ENCODE data around the gene CAPN10. TPM values are rescaled to one million over a fixed set of nuclear protein-coding genes. Genes with fewer than 3 reads are reported as not detected.
A peak's percentile ranks its signal among the peaks of the same experiment; 100 is the strongest.

Gene CAPN10
- total RNA-seq, 1 donor from 2014 or later: 37.2 TPM

DNA sequence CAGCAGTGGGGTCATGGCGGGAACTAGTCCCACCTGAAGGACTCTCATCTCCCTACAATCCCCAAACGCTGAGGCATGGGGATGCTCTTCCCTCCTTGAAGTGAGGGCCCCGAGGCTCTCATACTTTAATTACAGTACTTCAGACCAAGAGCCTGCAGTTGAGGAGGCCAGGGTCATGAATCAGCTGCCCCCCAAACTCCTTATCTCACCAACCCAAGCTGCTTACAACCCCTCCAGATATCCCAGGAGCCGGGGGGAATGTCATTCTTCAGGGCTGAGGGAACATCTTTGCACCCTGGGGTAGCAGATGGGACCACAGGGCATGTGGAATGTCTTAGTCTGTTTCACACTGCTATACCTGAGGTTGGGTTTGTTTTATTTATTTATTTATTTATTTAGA lies 2.8 kb upstream of the CAPN10 start:
- ATAC-seq: no peak
- DNase-seq (ENCODE audit: low spot score): no peak

DNA sequence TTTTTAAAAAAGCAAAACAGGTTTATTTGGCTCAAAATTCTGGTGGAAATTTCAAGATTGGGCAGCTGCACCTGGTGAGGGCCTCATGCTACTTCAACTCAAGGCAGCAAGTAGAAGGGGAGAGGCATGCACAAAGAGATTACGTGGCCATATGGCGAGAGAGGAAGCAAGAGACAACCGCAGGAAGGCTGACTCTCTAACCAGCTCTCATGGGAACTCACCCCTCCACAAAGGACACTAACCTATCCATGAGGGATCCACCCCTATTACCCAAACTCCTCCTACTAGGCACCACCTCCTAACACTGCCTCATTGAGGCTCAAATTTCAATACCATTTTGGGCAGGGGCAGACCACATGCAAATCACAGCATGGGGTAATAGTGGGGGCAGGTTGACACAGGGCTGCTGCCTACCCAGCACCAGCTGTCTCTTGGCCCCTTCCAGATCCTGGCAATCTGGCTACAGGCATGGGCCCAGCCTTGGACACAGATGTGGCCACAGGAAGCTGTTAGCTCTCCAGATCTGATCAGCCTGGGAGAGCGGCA lies 2.0 kb upstream of the CAPN10 start:
- DNase-seq (ENCODE audit: low spot score) (no peak), ATAC-seq (no peak)
- intact Hi-C loops (cut with DNase I): no loop called here

More for the DNA sequence above, 2.8 kb upstream of the CAPN10 start:
- intact Hi-C loops (cut with DNase I): no loop called here

DNA sequence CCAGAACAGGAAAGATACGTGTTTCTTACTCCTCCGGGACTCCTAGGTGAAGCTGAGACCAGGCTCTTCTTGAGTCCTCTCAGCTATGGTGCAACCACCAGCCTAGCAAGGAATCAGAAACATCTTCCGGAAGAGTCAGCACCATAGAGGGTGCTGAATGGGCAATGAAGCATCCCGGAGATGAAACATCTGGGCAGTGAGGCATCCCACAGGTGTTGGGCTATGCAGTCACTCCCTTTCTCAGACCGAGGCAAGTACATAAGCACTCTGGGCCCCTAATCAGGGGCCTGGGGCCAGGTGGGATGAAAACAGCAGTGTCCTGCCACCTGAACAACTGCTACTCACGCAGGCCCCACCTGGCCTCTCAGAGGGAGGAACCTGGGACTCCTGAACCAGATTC lies 1.4 kb upstream of the CAPN10 start:
- intact Hi-C loops (cut with DNase I): no loop called here
- ATAC-seq (no peak), DNase-seq (ENCODE audit: low spot score) (no peak)

DNA sequence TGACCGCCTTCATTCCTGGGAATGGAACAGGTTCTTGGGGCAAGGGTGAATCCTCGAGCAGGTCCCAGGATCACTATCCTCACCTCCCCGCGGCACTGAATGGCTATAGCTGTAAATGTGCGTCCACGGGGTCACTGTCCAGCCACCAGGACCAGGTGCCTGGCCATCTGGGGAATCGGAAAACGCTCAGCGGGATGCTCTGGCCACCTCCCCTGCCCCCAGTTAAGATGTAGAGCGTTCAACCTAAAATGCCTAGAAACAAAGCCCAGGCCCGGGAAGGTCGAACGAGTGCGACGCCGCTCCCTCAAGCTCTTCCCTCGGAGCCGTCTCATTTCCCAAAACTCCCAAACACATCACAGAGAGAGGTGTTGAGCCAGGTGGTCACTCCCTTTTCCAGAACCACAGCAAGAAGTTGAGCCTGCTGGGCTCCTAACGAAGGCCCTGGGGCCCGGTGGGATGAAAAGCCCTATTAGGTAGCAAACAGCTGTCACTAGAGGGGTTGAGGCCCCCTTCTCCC lies 795 bp upstream of the CAPN10 start:
- DNase-seq (ENCODE audit: low spot score): no peak
- ATAC-seq: no peak
- intact Hi-C loops (cut with DNase I): no loop called here

DNA sequence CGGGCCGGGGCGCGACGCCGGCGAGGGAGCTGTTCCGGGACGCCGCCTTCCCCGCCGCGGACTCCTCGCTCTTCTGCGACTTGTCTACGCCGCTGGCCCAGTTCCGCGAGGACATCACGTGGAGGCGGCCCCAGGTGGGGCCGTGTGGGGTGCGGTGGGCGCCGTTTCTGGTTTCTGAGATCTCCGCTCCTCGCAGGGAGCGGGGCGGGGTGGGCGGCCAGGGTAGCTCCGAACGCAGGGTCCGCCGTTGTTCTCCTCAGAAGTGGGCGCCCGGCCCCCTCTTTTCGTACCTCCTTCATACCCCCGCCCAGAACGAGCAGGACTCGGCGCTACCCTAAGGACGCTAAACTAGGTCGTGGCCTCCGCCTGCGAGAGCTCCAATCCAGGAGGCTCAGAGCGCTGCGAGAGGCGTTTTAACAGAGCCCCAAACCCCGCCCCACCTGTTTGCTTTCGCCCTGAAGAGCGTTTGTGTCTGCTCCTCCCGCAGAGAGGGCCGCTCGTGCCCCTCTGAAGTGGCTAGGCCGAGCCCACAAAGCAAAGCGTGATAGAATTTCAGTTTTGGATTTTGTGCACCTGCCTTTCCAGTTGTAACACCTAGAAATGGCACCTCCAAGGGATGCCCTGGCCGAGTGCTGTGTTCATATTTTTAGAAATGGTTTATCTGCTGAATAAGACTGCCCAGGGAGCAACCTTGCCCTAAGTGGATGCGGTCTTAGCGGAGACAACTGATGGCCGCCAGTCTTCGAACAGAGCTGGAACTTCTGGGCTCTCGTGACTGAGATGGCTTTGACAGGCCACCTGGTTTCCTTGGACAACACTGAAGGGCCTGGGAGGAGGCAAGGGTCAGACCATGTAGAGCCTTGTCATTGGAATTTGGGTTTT lies 626 bp downstream of the CAPN10 start:
- intact Hi-C loops (cut with DNase I): no loop called here
- no peak for DNase-seq (ENCODE audit: low spot score)
- no peak for ATAC-seq

DNA sequence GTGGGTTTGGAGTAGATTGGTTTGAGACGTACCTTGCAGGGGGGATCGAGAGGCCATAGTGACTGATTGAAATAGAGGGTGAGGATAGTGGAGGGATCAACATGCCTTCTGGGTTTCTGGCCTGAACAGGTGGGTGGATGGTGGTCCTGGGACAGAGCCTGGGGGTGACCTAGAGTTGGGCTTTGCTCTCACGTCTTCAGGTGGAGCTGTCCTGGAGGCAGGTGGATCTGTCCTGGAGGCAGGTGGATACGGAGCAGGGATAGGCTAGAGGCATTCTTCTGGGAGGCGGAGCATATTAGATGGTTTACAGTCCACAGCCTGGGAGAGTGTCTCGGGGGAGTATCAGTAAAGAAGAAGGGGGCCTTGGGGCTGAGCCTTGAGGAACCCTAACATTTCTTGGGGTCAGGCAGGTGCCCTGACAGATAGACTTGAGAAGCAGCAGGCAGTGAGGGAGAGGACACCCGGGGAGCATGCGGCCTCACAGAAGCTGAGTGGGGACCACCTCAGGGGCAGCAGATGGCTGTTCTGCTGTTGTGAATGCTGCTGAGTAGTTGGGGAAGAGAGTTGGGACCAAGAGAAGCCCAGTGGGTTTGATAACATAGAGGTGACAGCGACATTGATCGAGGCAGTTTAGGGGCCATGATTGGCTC lies 1.6 kb downstream of the CAPN10 start:
- DNase-seq (ENCODE audit: low spot score) (no peak), ATAC-seq (no peak)
- intact Hi-C loops (cut with DNase I): no loop called here

DNA sequence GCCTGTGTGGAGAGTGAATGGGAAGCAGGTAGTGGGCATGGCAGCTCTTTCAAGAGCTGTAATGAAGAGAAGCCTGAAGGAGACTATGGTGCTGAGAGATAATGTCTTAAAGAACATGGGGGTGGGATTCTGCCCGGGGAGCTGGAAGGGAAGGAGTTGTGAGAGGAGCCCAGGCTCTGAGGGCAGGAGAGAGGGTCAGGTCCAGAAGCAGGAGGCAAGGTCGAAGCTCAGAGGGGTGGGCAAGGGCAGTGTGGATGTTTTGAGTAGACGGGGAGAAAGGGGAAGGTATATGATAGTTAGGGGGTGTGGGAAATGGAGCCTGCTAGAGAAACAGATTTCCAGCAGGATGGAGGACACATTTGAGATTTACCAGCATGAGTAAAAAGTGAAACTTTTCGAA lies 2.1 kb downstream of the CAPN10 start:
- ATAC-seq (no peak), DNase-seq (ENCODE audit: low spot score) (peak; percentile 47)
- intact Hi-C loops (cut with DNase I): no loop called here

DNA sequence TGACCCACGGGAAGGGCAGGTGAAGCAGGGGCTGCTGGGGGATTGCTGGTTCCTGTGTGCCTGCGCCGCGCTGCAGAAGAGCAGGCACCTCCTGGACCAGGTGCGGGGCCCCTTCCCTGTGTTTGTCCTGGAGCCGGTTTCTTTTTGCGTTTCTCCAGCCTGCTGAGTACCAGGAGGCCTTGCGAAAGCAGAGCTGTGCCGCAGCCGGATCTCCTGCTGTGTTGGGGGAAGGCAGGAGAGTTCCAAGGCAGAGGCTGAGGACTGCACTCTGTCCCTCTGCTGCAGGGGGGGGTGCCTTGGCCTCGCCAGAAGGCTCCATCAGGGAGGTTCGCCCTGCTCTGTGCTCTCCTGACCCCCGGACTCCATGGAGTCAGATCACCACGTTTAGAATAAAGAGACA lies 2.8 kb downstream of the CAPN10 start:
- ATAC-seq (no peak), DNase-seq (ENCODE audit: low spot score) (peak; percentile 33)
- intact Hi-C loops (cut with DNase I): no loop called here

DNA sequence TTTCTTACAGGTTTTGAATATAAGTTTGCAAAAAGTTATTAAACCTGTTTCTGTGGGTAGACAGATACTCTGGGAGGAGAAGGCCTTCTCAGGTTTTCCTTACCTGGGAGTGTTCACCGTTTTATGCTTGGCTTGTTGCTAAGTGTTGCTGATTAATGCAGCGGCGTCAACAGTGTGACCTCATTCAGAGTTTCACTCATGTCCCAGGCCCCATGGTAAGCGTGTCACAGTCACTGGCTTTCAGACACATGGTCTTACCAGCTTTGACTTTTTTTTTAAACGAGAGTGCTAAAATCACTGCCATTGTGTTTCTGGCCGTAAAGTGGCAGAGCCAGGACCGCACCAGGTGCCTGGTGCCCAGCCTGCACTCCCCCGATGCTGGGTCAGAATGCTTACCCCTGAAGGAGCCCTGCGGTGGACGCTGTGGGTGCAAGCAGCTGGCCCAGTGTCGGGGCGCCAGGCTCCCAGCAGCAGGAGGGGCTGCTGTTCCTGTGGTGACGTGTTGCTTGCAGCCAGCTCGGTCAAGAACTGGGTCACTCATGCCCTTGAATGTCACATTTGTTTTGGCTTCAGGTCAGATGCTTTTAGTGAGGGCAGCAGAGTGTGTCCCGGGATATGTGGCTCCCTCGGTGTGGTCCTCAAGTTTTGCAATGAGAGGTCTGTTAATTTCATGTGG lies 3.5 kb downstream of the CAPN10 start:
- peak; percentile 34 for DNase-seq (ENCODE audit: low spot score)
- no peak for ATAC-seq
- intact Hi-C loops (cut with DNase I): no loop called here

DNA sequence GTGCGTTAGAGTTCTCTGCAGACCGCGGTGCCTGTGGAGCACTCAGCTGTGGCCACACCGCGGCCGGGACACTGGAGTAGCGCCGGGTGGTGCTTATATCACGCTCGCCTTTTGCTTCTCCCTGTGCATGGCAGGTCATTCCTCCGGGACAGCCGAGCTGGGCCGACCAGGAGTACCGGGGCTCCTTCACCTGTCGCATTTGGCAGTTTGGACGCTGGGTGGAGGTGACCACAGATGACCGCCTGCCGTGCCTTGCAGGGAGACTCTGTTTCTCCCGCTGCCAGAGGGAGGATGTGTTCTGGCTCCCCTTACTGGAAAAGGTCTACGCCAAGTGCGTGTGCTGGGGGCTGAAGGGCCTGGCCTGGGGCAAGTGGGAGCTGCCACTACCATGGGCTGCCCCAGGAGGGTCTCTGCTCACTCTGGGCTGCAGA lies 4.2 kb downstream of the CAPN10 start:
- intact Hi-C loops (cut with DNase I): no loop called here
- ATAC-seq: no peak

DNA sequence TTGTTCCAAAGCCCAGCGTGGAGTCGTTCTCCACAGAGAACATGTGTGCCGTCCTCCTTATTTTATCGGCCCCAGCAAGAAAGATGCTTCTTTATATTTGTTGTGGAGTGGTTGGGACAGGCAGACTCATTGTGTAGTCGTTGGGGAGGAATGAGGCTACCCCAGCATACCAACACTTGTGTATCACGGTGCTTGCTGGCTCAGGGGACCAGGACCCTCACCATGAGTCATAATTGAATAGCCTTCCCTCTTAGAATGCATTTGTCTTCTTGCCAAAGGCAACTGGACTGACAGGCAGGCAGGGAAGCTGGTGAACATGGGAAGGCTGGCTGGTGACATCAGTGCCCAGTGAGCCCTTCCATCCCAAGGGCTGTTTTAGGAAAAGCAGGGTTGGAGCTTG lies 4.7 kb downstream of the CAPN10 start:
- DNase-seq (ENCODE audit: low spot score) (peak; percentile 23), ATAC-seq (no peak)
- intact Hi-C loops (cut with DNase I): no loop called here

More for the DNA sequence above, 4.2 kb downstream of the CAPN10 start:
- peak; percentile 57 for DNase-seq (ENCODE audit: low spot score)

DNA sequence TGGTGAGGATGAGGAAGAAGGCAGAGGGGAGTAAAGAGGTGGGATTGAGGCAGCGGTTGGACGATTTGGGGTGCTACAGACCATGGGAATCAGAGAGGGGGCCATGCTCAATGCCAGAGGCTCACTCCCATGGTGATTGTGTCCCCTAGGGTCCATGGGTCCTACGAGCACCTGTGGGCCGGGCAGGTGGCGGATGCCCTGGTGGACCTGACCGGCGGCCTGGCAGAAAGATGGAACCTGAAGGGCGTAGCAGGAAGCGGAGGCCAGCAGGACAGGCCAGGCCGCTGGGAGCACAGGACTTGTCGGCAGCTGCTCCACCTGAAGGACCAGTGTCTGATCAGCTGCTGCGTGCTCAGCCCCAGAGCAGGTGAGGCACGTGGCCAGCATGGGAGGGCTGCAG lies 5.2 kb downstream of the CAPN10 start:
- ATAC-seq (no peak), DNase-seq (ENCODE audit: low spot score) (peak; percentile 38)
- intact Hi-C loops (cut with DNase I): no loop called here

DNA sequence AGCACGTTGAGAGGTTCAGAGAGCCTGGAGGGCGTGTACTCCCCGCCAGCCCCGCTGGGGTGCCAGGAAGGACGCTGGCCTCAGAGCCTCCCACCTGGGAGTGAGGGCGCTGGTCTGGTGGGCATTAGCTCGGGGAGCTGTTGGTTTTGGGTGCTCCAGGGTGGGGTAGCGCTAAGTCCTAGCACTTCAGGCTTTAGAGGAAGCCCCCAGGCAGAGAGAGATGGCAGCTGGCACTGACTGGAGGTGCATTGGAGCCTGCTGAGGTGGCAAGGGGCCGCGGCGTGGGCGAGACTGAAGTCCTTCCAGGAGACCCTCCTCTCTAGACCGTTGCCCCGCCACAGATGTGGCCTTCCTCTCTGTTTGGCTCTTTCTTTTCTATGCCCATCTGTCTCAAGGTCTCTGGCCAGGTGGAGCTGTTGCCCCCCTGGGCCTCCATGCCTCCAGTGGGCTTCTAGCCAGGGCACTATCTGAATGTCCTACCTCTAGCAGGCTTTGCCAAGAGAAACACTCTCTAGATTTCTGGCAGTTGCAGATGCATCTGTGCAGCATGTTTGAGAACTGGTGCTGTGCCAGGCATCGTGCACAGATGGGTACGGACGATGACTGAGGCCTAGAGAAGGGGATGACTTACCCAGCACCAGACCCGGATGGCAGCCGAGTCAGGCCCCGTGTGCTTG lies 6.6 kb downstream of the CAPN10 start:
- intact Hi-C loops (cut with DNase I): no loop called here
- ATAC-seq (no peak), DNase-seq (ENCODE audit: low spot score) (peak; percentile 48)

DNA sequence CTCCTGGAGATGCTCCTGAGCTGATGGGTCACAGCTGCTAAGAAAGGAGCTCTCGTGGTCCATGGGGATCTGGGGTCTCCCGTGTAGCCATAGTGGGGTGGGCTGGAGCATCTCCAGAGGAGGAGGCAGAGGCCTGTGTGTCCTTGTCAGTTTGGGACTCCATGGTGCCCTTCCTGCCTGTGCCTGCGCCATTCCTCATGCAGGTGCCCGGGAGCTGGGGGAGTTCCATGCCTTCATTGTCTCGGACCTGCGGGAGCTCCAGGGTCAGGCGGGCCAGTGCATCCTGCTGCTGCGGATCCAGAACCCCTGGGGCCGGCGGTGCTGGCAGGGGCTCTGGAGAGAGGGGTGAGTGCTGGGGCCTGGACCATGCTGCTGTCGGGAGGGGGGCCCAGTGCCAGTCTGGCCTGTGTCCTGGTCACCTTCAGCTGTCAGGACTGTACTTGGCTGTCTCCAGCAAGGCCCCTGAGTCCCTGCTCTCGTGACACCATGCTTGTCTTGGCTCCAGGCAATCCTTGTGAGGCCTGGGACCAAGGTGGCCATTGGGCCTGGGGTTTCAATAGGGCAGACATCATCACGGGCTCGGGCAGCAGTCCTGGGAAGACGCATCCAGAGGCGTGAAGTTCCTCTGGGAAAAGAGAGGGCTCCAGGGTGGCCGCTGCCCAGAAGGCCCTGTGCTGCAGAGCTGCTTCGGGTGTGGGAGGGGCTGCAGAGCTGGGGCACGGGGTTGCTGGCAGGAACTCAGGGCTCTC lies 7.3 kb downstream of the CAPN10 start:
- intact Hi-C loops (cut with DNase I): no loop called here
- no peak for ATAC-seq
- DNase-seq (ENCODE audit: low spot score): peak; percentile 50

DNA sequence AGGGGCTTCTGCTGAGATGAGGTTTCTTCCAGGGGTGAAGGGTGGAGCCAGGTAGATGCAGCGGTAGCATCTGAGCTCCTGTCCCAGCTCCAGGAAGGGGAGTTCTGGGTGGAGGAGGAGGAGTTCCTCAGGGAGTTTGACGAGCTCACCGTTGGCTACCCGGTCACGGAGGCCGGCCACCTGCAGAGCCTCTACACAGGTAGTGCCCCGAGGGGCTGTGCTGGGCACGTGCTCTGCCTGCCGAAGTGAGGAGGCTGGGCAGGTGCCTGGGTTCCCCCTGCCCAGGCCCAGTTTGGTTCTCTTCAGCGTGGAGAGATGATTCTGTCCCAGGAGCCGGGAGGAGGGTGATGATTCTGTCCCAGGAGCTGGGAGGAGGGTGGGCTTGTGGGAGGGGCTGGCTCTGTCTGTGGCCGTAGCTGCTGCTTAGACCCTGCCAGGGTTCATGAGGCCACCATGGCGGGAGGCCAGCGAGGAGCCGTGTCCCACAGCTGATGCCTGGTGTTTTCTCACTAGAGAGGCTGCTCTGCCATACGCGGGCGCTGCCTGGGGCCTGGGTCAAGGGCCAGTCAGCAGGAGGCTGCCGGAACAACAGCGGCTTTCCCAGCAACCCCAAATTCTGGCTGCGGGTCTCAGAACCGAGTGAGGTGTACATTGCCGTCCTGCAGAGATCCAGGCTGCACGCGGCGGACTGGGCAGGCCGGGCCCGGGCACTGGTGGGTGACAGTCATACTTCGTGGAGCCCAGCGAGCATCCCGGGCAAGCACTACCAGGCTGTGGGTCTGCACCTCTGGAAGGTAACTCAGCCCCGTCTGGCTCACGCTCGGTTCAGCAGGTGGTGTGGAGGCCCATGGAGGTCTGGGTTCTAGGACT lies 8.2 kb downstream of the CAPN10 start:
- peak; percentile 57 for DNase-seq (ENCODE audit: low spot score)
- ATAC-seq: peak; percentile 7
- intact Hi-C loops (cut with DNase I): no loop called here

DNA sequence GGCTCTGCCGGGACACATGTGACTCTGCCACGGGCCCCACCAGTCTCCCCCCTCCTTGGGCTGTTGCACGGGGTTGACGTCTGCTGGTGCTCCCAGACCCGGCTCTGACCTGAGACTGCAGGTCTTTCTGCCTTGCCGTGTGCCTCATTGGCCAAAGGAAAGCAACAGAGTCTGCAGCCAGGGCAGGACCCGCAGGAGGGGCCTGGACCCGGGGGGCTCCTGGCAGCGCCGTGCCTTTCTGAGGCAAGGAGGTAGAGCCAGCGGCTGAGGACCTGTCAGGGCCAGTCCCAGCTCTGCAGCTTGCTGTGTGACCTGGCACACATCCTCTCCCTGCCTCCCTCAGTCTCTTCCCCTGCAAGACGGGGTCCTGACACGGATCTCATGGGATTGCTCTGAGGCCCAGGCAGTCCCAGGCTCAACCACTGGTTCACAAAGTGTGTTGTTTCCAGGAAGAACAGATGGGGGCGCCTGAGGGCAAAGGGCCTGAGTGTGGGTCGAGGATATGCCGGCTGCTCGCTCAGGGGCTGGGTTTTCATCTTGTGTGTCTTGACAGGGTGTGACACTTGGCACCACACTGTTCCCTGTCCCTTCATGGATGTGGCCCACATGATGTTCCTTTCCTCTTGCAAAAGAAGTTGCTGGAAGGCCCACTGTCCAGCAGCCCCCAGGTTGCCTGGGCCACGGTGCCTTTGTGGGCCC lies 9.0 kb downstream of the CAPN10 start:
- intact Hi-C loops (cut with DNase I): no loop called here
- DNase-seq (ENCODE audit: low spot score) (peak; percentile 55), ATAC-seq (peak; percentile 44)

DNA sequence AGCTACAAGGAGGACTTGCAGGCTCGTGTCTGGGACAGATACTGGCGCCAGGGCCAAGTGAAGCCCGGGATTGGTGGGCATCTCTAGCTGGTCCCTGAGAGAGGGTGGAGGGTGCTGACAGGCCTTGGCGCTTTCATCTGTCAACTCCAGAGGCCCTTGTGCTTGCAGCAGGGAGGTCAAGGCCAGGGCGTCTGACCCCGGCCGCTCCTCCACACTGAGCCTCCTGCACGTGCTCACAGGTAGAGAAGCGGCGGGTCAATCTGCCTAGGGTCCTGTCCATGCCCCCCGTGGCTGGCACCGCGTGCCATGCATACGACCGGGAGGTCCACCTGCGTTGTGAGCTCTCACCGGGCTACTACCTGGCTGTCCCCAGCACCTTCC lies 9.5 kb downstream of the CAPN10 start:
- no peak for ATAC-seq
- intact Hi-C loops (cut with DNase I): no loop called here
- DNase-seq (ENCODE audit: low spot score): peak; percentile 54

Measured in sciatic nerve (tissue), 2 donors.